Keratinocyte (primary cell): Measurements from ENCODE around the gene FAM240B. TPM values are rescaled to one million over a fixed set of nuclear protein-coding genes. Genes with fewer than 3 reads are reported as not detected.

ENCODE experiments used
- DNase-seq: peaks from one replicate; pipeline ENCODE4 v3.0.0-alpha.2; 2011; ENCODE audit warnings: low read depth, missing footprints, low spot score
- FAIRE-seq: peaks from 2 replicates; lab custom pipeline; 2011; peaks lifted over from hg19 to GRCh38; lab: Jason Lieb, UNC
- H2AFZ ChIP-seq: 2 replicates; pipeline ENCODE4 v1.6.0; 2012; ENCODE audit warnings: low read length, control low read depth, inconsistent platforms; ENCODE audit not compliant: control insufficient read depth
- H3K27ac ChIP-seq: 2 replicates; pipeline ENCODE4 v1.5.1; 2011; ENCODE audit warnings: low read length; ENCODE audit not compliant: control insufficient read depth, insufficient read depth
- H3K27me3 ChIP-seq: 3 replicates; pipeline ENCODE4 v1.6.0; 2011; ENCODE audit warnings: low read length; ENCODE audit not compliant: control insufficient read depth, insufficient read depth; ENCODE audit errors: extremely low read depth
- H3K36me3 ChIP-seq, 2 experiments: 2 replicates in 1 of 2; 3 replicates in 1 of 2; pipeline ENCODE4 v1.5.1; 2011; ENCODE audit warnings: low read length in 2 of 2, mild to moderate bottlenecking in 1 of 2; ENCODE audit not compliant: control insufficient read depth in 2 of 2, insufficient read depth in 2 of 2; ENCODE audit errors: extremely low read depth in 1 of 2
- H3K4me1 ChIP-seq: 3 replicates; pipeline ENCODE4 v1.5.1; 2011; ENCODE audit warnings: low read length; ENCODE audit not compliant: control insufficient read depth, insufficient read depth; ENCODE audit errors: extremely low read depth
- H3K4me2 ChIP-seq: 3 replicates; pipeline ENCODE4 v1.6.0; 2011; ENCODE audit warnings: low read depth, low read length; ENCODE audit not compliant: control insufficient read depth, insufficient read depth; ENCODE audit errors: extremely low read depth
- H3K4me3 ChIP-seq, 3 experiments: fragments of 200-600 bp in 1 of 3; sonication (generic) in 1 of 3; 2 replicates in 2 of 3; 3 replicates in 1 of 3; pipeline ENCODE4 v1.5.1; 2011 to 2016; ENCODE audit warnings: low read length in 3 of 3, mild to moderate bottlenecking in 3 of 3, control low read depth in 2 of 3, inconsistent platforms in 1 of 3, low read depth in 1 of 3, mixed read lengths in 1 of 3, mixed run types in 1 of 3, moderate library complexity in 1 of 3; ENCODE audit not compliant: control insufficient read depth in 2 of 3, insufficient read depth in 2 of 3; ENCODE audit errors: extremely low read depth in 1 of 3
- H3K79me2 ChIP-seq: 2 replicates; pipeline ENCODE4 v1.6.0; 2012; ENCODE audit warnings: low read length; ENCODE audit not compliant: control insufficient read depth, insufficient read depth
- H3K9ac ChIP-seq: 3 replicates; pipeline ENCODE4 v1.6.0; 2011; ENCODE audit warnings: low read length; ENCODE audit not compliant: control insufficient read depth, insufficient read depth; ENCODE audit errors: extremely low read depth
- H3K9me1 ChIP-seq: 3 replicates; pipeline ENCODE4 v1.6.0; 2011; ENCODE audit warnings: low read length; ENCODE audit not compliant: control insufficient read depth, insufficient read depth; ENCODE audit errors: extremely low read depth
- H3K9me3 ChIP-seq: 2 replicates; pipeline ENCODE4 v1.5.1; 2012; ENCODE audit warnings: low read depth, low read length; ENCODE audit not compliant: control insufficient read depth
- H4K20me1 ChIP-seq: 3 replicates; pipeline ENCODE4 v1.6.0; 2011; ENCODE audit warnings: low read length; ENCODE audit not compliant: control insufficient read depth, insufficient read depth; ENCODE audit errors: extremely low read depth
- CTCF ChIP-seq, 3 experiments: IDR thresholded peaks in 1 of 3; conservative IDR thresholded peaks in 1 of 3; optimal IDR thresholded peaks in 1 of 3; 2 replicates in 2 of 3; 3 replicates in 1 of 3; pipeline versions ENCODE3 to v1.5.1; 2011; ENCODE audit warnings: low read length in 3 of 3, mild to moderate bottlenecking in 3 of 3, moderate library complexity in 2 of 3, control low read depth in 1 of 3, inconsistent platforms in 1 of 3; ENCODE audit not compliant: insufficient read depth in 2 of 3; ENCODE audit errors: extremely low read depth in 1 of 3
- EZH2 ChIP-seq: IDR thresholded peaks from one replicate; pipeline ENCODE4 v1.6.1; 2012; ENCODE audit warnings: inconsistent platforms, mild to moderate bottlenecking, low read length, moderate library complexity
- dilution Hi-C: fragments of 300-500 bp; cut with MboI; formaldehyde crosslinking; loops from one replicate; pipeline ENCODE4 v1.7.0; 2020; ENCODE audit warnings: low sequenced_read_pairs; ENCODE audit not compliant: extremely low pct_ligation_motif_present
- polyA plus RNA-seq, 5 experiments: library from polyadenylated mRNA; depleted of rRNA in 3 of 5; stranded (reverse) in 3 of 5; stranded (forward) in 1 of 5; unstranded in 1 of 5; fragments of >200 nt; gene quantifications; 1 replicate in 1 of 5; 2 replicates in 3 of 5; 3 replicates in 1 of 5; pipeline versions ENCODE4 v1.2.1 to v1.2.3, GENCODE V29; 2011 to 2012; ENCODE audit warnings: missing spikeins in 2 of 5, low read depth in 1 of 5, low replicate concordance in 1 of 5

FAM240B gene
- polyA plus RNA-seq, 1 donor (not counting 4 experiments of a cell fraction or from before 2014, with no cell fraction given), result not detected

- Histone ChIP-seq H4K20me1 (no peaks in the 10 kb centered on the region), H3K4me3 (no peak overlapping the region), H3K9me3 (no peaks in the 10 kb centered on the region), H3K9ac (no peak overlapping the region), H2AFZ (no peak overlapping the region), H3K27me3 (peaks cover 2% of the 10 kb centered on the region), H3K4me1 (no peaks in the 10 kb centered on the region), H3K79me2 (no peaks in the 10 kb centered on the region), H3K27ac (no peak overlapping the region), H3K36me3 (no peaks in the 10 kb centered on the region), H3K4me2 (no peak overlapping the region), H3K9me1 (no peaks in the 10 kb centered on the region)
- FAIRE-seq (no peak), DNase-seq (no peak)
- TF ChIP-seq EZH2, result no peak
- dilution Hi-C loops, result no loop called here
These were observed 26.4 kb upstream of the FAM240B start for GRCh38 chr9:38746303-38746702.

- no peak overlapping the region for H3K9ac ChIP-seq
- H3K9me3 ChIP-seq, result no peaks in the 10 kb centered on the region
- FAIRE-seq, result no peak
These were observed 24.6 kb upstream of the FAM240B start for GRCh38 chr9:38744484-38744883.

More at GRCh38 chr9:38744484-38744883, 24.6 kb upstream of the FAM240B start:
- no peak for TF ChIP-seq EZH2
- no peak for TF ChIP-seq CTCF (optimal IDR thresholded peaks at IDR 0.05 in 1 of 3, IDR thresholded peaks at IDR 0.05 in 1 of 3, conservative IDR thresholded peaks at IDR 0.05 in 1 of 3; ENCODE audit: extremely low read depth in 1 of 3, insufficient read depth in 2 of 3, low read length in 3 of 3)
- H3K9me1 ChIP-seq, result no peaks in the 10 kb centered on the region
- no peak overlapping the region for H2AFZ ChIP-seq
- H3K4me2 ChIP-seq, result no peak overlapping the region
- no peaks in the 10 kb centered on the region for H3K4me1 ChIP-seq
- H3K79me2 ChIP-seq, result no peaks in the 10 kb centered on the region
- H3K36me3 ChIP-seq, result no peaks in the 10 kb centered on the region
- H4K20me1 ChIP-seq, result no peaks in the 10 kb centered on the region
- H3K27me3 ChIP-seq, result peaks cover 2% of the 10 kb centered on the region
- H3K27ac ChIP-seq, result no peak overlapping the region
- no peak overlapping the region for H3K4me3 ChIP-seq
- no peak for DNase-seq
- dilution Hi-C loops, result no loop called here
